ENCODE results near the gene SPPL2C. TPM values are rescaled to one million over a fixed set of nuclear protein-coding genes. Genes with fewer than 3 reads are reported as not detected.

SPPL2C gene
- total RNA-seq, 2 experiments from 2014 or later = not detected

GRCh38 chr17:45820052-45820780 lies 24.5 kb upstream of the SPPL2C start:
- Mint-ChIP-seq H3K27me3 (no peaks in the 10 kb centered on the region), H3K4me3 (no peak overlapping the region), H3K36me3 (ENCODE audit: low read depth) (no peaks in the 10 kb centered on the region), H3K27ac (no peak overlapping the region), H3K4me1 (peaks cover 2% of the 10 kb centered on the region), H3K9me3 (no peaks in the 10 kb centered on the region)
- POLR2A ChIA-PET = no interaction called here
- CTCF ChIA-PET = interaction anchor here (1.2 to 1.5 kb wide), 3 partner anchors 12 to 180 kb away, joined by 3 to 6 read pairs (median 4); no protein-coding TSS in a partner anchor
- DNase-seq = no peak

GRCh38 chr17:45821147-45821546 lies 23.5 kb upstream of the SPPL2C start:
- no peak overlapping the region for H3K27ac Mint-ChIP-seq
- H3K36me3 Mint-ChIP-seq (ENCODE audit: low read depth) = no peaks in the 10 kb centered on the region
- H3K9me3 Mint-ChIP-seq = no peaks in the 10 kb centered on the region
- CTCF ChIA-PET = interaction anchor here (1.5 kb wide), 1 partner anchor 181 kb away, joined by 4 read pairs; no protein-coding TSS in a partner anchor
- no peaks in the 10 kb centered on the region for H3K27me3 Mint-ChIP-seq
- POLR2A ChIA-PET = no interaction called here
- DNase-seq = no peak
- H3K4me3 Mint-ChIP-seq = no peak overlapping the region
- peaks cover 2% of the 10 kb centered on the region for H3K4me1 Mint-ChIP-seq

- Mint-ChIP-seq H3K4me1 (peaks cover 2% of the 10 kb centered on the region), H3K36me3 (ENCODE audit: low read depth) (no peaks in the 10 kb centered on the region), H3K9me3 (no peaks in the 10 kb centered on the region), H3K4me3 (no peak overlapping the region), H3K27me3 (no peaks in the 10 kb centered on the region), H3K27ac (peak overlapping the region; percentile 57)
- CTCF ChIA-PET = interaction anchor here (0.7 to 0.8 kb wide), 2 partner anchors 9 to 183 kb away, joined by 3 to 5 read pairs; no protein-coding TSS in a partner anchor
- peak; percentile 39 for DNase-seq
- POLR2A ChIA-PET = interaction anchor here (0.6 kb wide), 2 partner anchors 979 to 1212 kb away, joined by 3 to 4 read pairs; no protein-coding TSS in a partner anchor
Observed at GRCh38 chr17:45823598-45823997, 21.1 kb upstream of the SPPL2C start.

- Mint-ChIP-seq H3K27me3 (no peaks in the 10 kb centered on the region), H3K27ac (no peak overlapping the region), H3K4me3 (no peak overlapping the region), H3K4me1 (peaks cover 2% of the 10 kb centered on the region), H3K36me3 (ENCODE audit: low read depth) (no peaks in the 10 kb centered on the region), H3K9me3 (no peaks in the 10 kb centered on the region)
- ChIA-PET POLR2A (no interaction called here), CTCF (interaction anchor here (0.8 kb wide), 1 partner anchor 184 kb away, joined by 3 read pairs; no protein-coding TSS in a partner anchor)
- DNase-seq = no peak
Observed at GRCh38 chr17:45824475-45824874, 20.2 kb upstream of the SPPL2C start.

GRCh38 chr17:45824901-45825492 lies 19.7 kb upstream of the SPPL2C start:
- ChIA-PET CTCF (no interaction called here), POLR2A (no interaction called here)
- Mint-ChIP-seq H3K9me3 (no peaks in the 10 kb centered on the region), H3K27ac (no peak overlapping the region), H3K4me3 (no peak overlapping the region), H3K27me3 (no peaks in the 10 kb centered on the region), H3K4me1 (peaks cover 2% of the 10 kb centered on the region), H3K36me3 (ENCODE audit: low read depth) (no peaks in the 10 kb centered on the region)
- DNase-seq = no peak

- Mint-ChIP-seq H3K9me3 (no peaks in the 10 kb centered on the region), H3K27me3 (no peaks in the 10 kb centered on the region), H3K4me1 (peaks cover 2% of the 10 kb centered on the region), H3K36me3 (ENCODE audit: low read depth) (no peaks in the 10 kb centered on the region), H3K27ac (no peak overlapping the region), H3K4me3 (no peak overlapping the region)
- no peak for DNase-seq
- ChIA-PET CTCF (no interaction called here), POLR2A (no interaction called here)
Observed at GRCh38 chr17:45825792-45826191, 18.9 kb upstream of the SPPL2C start.

GRCh38 chr17:45826919-45827588 lies 17.6 kb upstream of the SPPL2C start:
- H3K36me3 Mint-ChIP-seq (ENCODE audit: low read depth) = no peaks in the 10 kb centered on the region
- ChIA-PET CTCF (no interaction called here), POLR2A (no interaction called here)
- H3K4me3 Mint-ChIP-seq = no peak overlapping the region
- H3K27me3 Mint-ChIP-seq = no peaks in the 10 kb centered on the region
- no peak overlapping the region for H3K27ac Mint-ChIP-seq
- peaks cover 6% of the 10 kb centered on the region for H3K4me1 Mint-ChIP-seq
- DNase-seq = no peak
- H3K9me3 Mint-ChIP-seq = no peaks in the 10 kb centered on the region

- ChIA-PET CTCF (interaction anchor here (1.4 kb wide), 1 partner anchor 188 kb away, joined by 4 read pairs; no protein-coding TSS in a partner anchor), POLR2A (no interaction called here)
- Mint-ChIP-seq H3K4me1 (peaks cover 6% of the 10 kb centered on the region), H3K27me3 (no peaks in the 10 kb centered on the region), H3K9me3 (no peaks in the 10 kb centered on the region), H3K4me3 (no peak overlapping the region), H3K27ac (no peak overlapping the region), H3K36me3 (ENCODE audit: low read depth) (no peaks in the 10 kb centered on the region)
- DNase-seq = no peak
Observed at GRCh38 chr17:45828171-45828570, 16.5 kb upstream of the SPPL2C start.

GRCh38 chr17:45828582-45829133 lies 16.0 kb upstream of the SPPL2C start:
- H3K9me3 Mint-ChIP-seq = no peaks in the 10 kb centered on the region
- peaks cover 5% of the 10 kb centered on the region for H3K4me1 Mint-ChIP-seq
- ChIA-PET POLR2A (no interaction called here), CTCF (interaction anchor here (1.4 kb wide), 1 partner anchor 189 kb away, joined by 4 read pairs; no protein-coding TSS in a partner anchor)
- H3K36me3 Mint-ChIP-seq (ENCODE audit: low read depth) = no peaks in the 10 kb centered on the region
- DNase-seq = no peak
- H3K27me3 Mint-ChIP-seq = no peaks in the 10 kb centered on the region
- H3K4me3 Mint-ChIP-seq = no peak overlapping the region
- no peak overlapping the region for H3K27ac Mint-ChIP-seq

- ChIA-PET POLR2A (no interaction called here), CTCF (interaction anchor here (1.5 kb wide), 1 partner anchor 193 kb away, joined by 6 read pairs; no protein-coding TSS in a partner anchor)
- peaks cover 4% of the 10 kb centered on the region for H3K4me1 Mint-ChIP-seq
- no peaks in the 10 kb centered on the region for H3K9me3 Mint-ChIP-seq
- no peaks in the 10 kb centered on the region for H3K36me3 Mint-ChIP-seq (ENCODE audit: low read depth)
- DNase-seq = no peak
- no peak overlapping the region for H3K27ac Mint-ChIP-seq
- H3K4me3 Mint-ChIP-seq = no peak overlapping the region
- no peaks in the 10 kb centered on the region for H3K27me3 Mint-ChIP-seq
Observed at GRCh38 chr17:45833920-45834319, 10.8 kb upstream of the SPPL2C start.

- CTCF ChIA-PET = interaction anchor here (0.8 to 1.5 kb wide), 2 partner anchors 13 to 194 kb away, joined by 3 to 6 read pairs; no protein-coding TSS in a partner anchor
- H3K4me3 Mint-ChIP-seq = no peak overlapping the region
- H3K4me1 Mint-ChIP-seq = peaks cover 4% of the 10 kb centered on the region
- H3K36me3 Mint-ChIP-seq (ENCODE audit: low read depth) = no peaks in the 10 kb centered on the region
- POLR2A ChIA-PET = no interaction called here
- no peak overlapping the region for H3K27ac Mint-ChIP-seq
- DNase-seq = no peak
- H3K9me3 Mint-ChIP-seq = no peaks in the 10 kb centered on the region
- H3K27me3 Mint-ChIP-seq = no peaks in the 10 kb centered on the region
Observed at GRCh38 chr17:45834471-45835396, 9.9 kb upstream of the SPPL2C start.

- no peak overlapping the region for H3K27ac Mint-ChIP-seq
- no peaks in the 10 kb centered on the region for H3K36me3 Mint-ChIP-seq (ENCODE audit: low read depth)
- H3K4me3 Mint-ChIP-seq = no peak overlapping the region
- POLR2A ChIA-PET = no interaction called here
- no peaks in the 10 kb centered on the region for H3K9me3 Mint-ChIP-seq
- no peaks in the 10 kb centered on the region for H3K27me3 Mint-ChIP-seq
- H3K4me1 Mint-ChIP-seq = peaks cover 4% of the 10 kb centered on the region
- no peak for DNase-seq
- CTCF ChIA-PET = interaction anchor here (0.7 kb wide), 1 partner anchor 19 kb away, joined by 4 read pairs; no protein-coding TSS in a partner anchor
Observed at GRCh38 chr17:45835481-45835880, 9.2 kb upstream of the SPPL2C start.

All from activated CD4-positive, alpha-beta T cell treated with anti-CD3 and anti-CD28 coated beads, Interleukin-2, amount 10 ng/mL, durations not matched to agents 7 days and 5 days (primary cell).